GDM1 (cell line): ENCODE measurements around the gene SBF1.
A peak's percentile ranks its signal among the peaks of the same experiment; 100 is the strongest.
"Not testable (repeated sequence)": the region's sequence is repeated elsewhere in the genome, so short reads cannot be mapped to it uniquely, and the experiment has no call there.

Source experiments
- DNase-seq: peaks from one replicate; lab custom pipeline; 2025; lab: John Stamatoyannopoulos, UW

The SBF1 gene

GRCh38 chr22:50474710-50475651 lies at the start of gene SBF1:
TSS of gene SBF1 (minus strand) at chr22:50475035. CDS start at chr22:50474840, 195 bp downstream.
- peak; percentile 80 for DNase-seq

GRCh38 chr22:50523806-50524675 lies 49.2 kb upstream of the SBF1 start:
- DNase-seq: no peak

- no peak for DNase-seq
These were observed 48.6 kb upstream of the SBF1 start for GRCh38 chr22:50523458-50523805.

GRCh38 chr22:50522806-50523438 lies 48.1 kb upstream of the SBF1 start:
- DNase-seq: no peak

GRCh38 chr22:50522208-50522805 lies 47.5 kb upstream of the SBF1 start:
- DNase-seq: no peak

- DNase-seq: no peak
These were observed 46.9 kb upstream of the SBF1 start for GRCh38 chr22:50521710-50522109.

- DNase-seq: no peak
These were observed 46.1 kb upstream of the SBF1 start for GRCh38 chr22:50520826-50521453.

GRCh38 chr22:50520184-50520583 lies 45.3 kb upstream of the SBF1 start:
- DNase-seq: not testable (repeated sequence)

- DNase-seq: no peak
These were observed 44.3 kb upstream of the SBF1 start for GRCh38 chr22:50519151-50519550.

- DNase-seq: no peak
These were observed 43.8 kb upstream of the SBF1 start for GRCh38 chr22:50518606-50519005.

GRCh38 chr22:50517495-50518260 lies 42.8 kb upstream of the SBF1 start:
- DNase-seq: no peak

GRCh38 chr22:50516891-50517290 lies 42.1 kb upstream of the SBF1 start:
- DNase-seq: no peak

GRCh38 chr22:50516068-50516467 lies 41.2 kb upstream of the SBF1 start:
- DNase-seq: no peak

- DNase-seq: no peak
These were observed 38.3 kb upstream of the SBF1 start for GRCh38 chr22:50513175-50513574.

- no peak for DNase-seq
These were observed 34.1 kb upstream of the SBF1 start for GRCh38 chr22:50508897-50509296.

GRCh38 chr22:50507991-50508884 lies 33.4 kb upstream of the SBF1 start, which contains the start of gene NCAPH2:
TSS of gene NCAPH2 (plus strand) at chr22:50508224. CDS start at chr22:50508338, 114 bp downstream.
- peak; percentile 94 for DNase-seq

- no peak for DNase-seq
These were observed 32.7 kb upstream of the SBF1 start, which contains the start of gene LMF2 for GRCh38 chr22:50507421-50507990. TSS of gene LMF2 (minus strand) at chr22:50507702. CDS start at chr22:50507675, 27 bp downstream.

- DNase-seq: no peak
These were observed 32.0 kb upstream of the SBF1 start for GRCh38 chr22:50506611-50507420.
